HTERT RPE-1 (cell line): ENCODE results near the gene BPIFB1.

Experiments
- in situ Hi-C: fragments of 300-500 bp; cut with MboI; formaldehyde crosslinking; loops from 4 replicates; pipeline ENCODE4 v1.14.3; 2020; ENCODE audit warnings: low sequenced_read_pairs

BPIFB1 gene

DNA sequence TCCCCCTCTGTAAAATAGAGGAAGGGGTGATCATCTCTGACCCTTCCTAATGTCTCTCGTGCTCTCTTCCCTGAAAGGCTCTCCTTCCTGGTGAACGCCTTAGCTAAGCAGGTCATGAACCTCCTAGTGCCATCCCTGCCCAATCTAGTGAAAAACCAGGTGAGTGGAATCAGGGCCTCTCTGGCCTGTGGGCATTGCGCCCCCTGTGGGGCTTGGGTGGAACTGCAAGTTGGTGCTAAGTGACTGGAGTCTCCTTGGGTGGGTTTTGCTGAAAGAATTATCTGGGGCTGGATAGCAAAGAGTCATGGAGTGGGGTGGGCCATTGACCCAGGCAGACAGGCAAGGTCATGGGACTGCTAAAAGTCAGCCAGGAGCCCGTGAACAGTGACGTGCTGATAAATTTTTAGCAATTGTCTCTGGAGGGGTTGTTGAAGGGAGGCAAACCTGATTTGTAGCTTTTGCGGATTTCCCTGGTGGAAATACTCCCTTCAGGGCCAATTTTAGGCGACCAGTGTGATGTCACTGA, 8.9 kb downstream of the BPIFB1 start:
- in situ Hi-C loops: no loop called here

DNA sequence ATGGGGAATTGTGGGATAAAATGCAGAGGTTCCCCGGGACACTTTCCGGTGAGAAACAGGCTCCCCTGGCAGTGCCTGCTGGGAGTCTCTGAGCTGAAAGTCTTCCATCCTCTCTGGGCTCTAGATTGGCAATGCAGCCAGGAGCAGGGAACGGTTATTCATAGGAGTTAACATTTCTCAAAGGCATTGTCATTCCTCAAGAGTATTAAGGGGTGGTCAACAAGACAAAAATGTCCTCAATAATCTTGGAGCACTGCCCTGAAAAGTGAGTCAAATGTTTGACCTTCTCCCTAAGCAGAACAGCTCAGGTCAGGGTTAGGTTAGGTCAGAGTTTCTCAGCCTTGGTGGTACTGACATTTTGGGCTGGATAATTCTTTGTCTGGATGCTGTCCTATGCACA, 13.2 kb downstream of the BPIFB1 start:
- in situ Hi-C loops: no loop called here

DNA sequence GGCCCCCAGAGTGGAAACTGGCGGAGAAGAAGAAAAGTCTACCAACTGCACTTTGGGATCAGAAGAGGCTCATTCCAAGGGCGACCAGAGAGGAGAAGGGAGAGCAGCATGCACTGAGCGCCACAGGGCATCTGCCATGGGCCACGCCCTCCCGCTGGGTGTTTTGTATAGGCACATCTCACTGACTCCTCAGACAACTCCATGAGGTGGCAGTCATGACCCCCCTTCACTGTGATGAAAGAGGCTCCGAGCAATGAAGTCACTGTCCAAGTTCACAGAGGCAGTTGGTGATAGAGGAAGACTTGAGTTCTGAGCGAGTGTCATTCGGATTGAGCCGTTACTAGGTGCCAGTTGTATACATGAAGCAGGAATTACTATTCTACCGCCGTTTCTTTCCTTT, 15.4 kb downstream of the BPIFB1 start:
- in situ Hi-C loops: no loop called here

DNA sequence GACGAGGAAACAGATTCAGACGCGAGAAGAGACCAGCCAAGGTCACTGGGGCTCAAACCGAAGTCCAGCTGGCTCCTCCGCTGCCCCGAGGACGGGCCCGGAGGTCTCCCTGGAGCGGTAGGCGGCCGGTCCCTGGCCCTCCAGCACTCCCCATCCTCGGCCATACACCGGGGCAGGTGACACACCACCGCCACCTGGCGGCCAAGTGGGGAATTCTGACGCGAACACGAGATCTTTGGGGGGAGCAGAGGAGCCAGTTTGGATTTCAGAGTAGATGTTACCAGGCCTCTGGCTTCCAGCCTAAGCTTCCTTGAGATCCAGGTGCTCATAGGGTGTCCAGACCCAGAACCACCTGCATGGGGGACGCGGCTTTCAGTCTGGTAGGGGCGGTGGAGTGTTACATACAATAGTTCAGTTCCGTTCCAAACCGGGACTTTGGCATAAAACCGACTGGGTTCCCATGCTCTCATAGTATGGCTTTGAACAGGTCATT, 16.1 kb downstream of the BPIFB1 start:
- in situ Hi-C loops: no loop called here

- in situ Hi-C loops: no loop called here
Measured at GRCh38 chr20:33301192-33301930, 18.3 kb downstream of the BPIFB1 start.

DNA sequence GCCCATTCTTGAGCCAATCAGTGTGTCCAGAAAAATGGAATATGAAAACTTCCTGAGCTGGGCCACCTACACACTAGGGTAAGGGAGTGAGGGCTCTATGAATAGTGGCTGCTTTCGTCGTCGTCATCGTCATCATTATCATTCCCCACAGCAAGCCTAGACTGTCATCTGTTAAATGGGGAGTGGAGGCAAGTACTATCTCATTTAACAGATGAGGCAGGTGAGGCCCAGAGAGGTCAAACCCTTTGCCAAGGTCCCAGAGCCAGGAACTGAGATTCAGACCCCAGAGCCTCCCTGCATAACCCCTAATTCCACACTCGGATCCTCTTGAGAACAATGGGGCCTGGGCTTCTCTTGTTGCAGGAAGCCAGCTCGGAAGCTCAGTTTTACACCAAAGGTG, 20.6 kb downstream of the BPIFB1 start:
- in situ Hi-C loops: no loop called here

GRCh38 chr20:33304046-33304445, 21.0 kb downstream of the BPIFB1 start:
- in situ Hi-C loops: no loop called here

GRCh38 chr20:33305589-33306057, 22.6 kb downstream of the BPIFB1 start:
- in situ Hi-C loops: no loop called here

GRCh38 chr20:33306228-33306627, 23.2 kb downstream of the BPIFB1 start:
- in situ Hi-C loops: no loop called here

GRCh38 chr20:33306807-33307206, 23.8 kb downstream of the BPIFB1 start:
- in situ Hi-C loops: no loop called here

DNA sequence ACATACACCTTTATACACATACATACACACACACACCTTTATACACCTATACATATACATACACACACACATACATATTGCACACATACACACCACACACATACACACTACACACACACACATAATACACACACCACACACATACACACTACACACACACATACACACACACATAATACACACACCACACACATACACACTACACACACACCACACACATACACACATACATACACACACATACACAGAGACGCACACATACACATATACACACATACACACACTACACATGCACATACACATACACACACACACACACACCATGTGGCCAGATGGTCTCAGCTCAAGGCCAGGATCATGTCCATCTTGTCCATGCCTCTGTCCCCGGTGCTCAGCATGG, 25.7 kb downstream of the BPIFB1 start:
- in situ Hi-C loops: no loop called here

GRCh38 chr20:33309631-33310030, 26.6 kb downstream of the BPIFB1 start:
- in situ Hi-C loops: no loop called here

- in situ Hi-C loops: no loop called here
Measured at GRCh38 chr20:33310327-33310899, 27.4 kb downstream of the BPIFB1 start.

GRCh38 chr20:33311011-33311410, 28.0 kb downstream of the BPIFB1 start:
- in situ Hi-C loops: no loop called here

DNA sequence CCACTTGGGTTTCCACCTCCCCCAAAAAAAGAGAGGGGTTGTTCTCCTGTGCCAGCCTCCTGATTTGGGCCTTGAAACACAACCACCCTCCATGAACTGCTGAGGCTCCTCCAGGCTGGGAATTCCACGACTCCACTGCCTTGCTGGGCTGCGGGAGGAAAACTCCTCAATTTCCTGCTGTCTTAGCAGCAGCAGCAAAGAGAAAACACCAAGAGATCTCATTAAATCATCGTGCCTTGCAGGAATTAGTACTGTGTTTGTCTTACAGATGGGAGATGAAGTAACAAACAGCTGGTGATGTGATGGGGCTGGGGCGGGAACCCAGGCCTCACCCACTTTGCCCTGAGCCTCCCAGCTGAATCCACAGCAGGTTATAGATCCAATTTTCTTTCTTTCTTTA, 29.0 kb downstream of the BPIFB1 start:
- in situ Hi-C loops: no loop called here

DNA sequence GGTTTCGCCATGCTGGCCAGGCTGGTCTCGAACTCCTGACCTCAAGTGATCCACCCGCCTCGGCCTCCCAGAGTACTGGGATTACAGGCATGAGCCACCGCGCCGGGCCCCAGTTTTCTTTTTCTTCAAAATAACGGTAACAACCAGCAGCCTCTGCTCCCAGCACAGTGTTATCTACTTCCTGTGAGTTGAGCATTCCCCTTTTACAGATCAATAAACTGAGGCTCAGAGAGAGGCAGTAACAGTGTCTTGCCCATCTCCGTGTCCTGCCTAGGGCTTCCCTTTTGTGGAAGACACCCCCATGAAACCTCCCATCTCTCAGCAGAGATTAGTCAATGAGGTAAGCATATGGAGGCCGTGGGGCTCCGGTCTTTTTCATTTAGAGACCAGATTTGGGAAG, 29.6 kb downstream of the BPIFB1 start:
- in situ Hi-C loops: no loop called here

GRCh38 chr20:33313686-33314314, 30.8 kb downstream of the BPIFB1 start:
- in situ Hi-C loops: no loop called here

DNA sequence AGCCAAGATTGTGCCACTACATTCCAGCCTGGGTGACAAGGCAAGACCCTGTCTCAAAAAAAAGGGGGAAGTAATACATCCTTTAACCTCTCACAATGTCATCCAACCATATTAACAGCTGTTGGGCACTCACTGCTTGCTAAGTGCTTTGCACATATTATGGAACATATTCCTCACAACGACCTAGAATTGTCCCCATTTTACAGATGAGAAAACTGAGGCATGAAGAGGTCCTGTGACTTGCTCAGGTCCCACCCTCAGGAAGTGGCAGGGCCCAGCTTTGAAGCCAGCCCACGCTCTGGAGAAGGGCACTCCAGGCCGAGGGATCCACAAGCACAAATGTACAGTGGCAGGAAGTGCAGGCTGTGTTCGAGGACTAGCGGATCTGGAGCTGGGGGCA, 33.3 kb downstream of the BPIFB1 start:
- in situ Hi-C loops: no loop called here

GRCh38 chr20:33316958-33317357, 33.9 kb downstream of the BPIFB1 start:
- in situ Hi-C loops: no loop called here

- in situ Hi-C loops: no loop called here
Measured at GRCh38 chr20:33317424-33318095, 34.5 kb downstream of the BPIFB1 start.

DNA sequence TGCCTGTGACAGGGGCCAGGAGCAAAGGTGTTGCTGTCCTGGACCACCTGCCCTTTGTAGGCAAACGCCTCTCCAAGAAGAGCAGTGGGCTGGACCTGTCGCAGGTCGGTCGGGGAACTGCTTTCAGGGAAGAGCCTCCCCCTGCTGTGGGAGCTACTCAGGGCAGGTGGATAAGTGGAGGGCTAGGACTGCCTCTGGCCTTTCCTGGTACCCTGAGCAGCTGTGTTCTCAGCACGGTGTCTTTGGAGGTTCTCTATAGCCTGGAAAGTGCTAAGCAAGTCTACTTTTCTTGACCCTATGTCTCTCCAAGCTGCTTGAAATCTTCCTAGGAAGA, 35.0 kb downstream of the BPIFB1 start:
- in situ Hi-C loops: no loop called here
